Left hindlimb (tissue), 1 donor: ENCODE data around the gene ASB15.
"Not testable (repeated sequence)": the region's sequence is repeated elsewhere in the genome, so short reads cannot be mapped to it uniquely, and the experiment has no call there.

Experiments
- DNase-seq: peaks from one replicate; pipeline ENCODE4 v3.0.0-alpha.2; 2018

ASB15 gene

GRCh38 chr7:123599766-123600165 is 1.9 kb upstream of the ASB15 start:
- DNase-seq, result no peak

DNA sequence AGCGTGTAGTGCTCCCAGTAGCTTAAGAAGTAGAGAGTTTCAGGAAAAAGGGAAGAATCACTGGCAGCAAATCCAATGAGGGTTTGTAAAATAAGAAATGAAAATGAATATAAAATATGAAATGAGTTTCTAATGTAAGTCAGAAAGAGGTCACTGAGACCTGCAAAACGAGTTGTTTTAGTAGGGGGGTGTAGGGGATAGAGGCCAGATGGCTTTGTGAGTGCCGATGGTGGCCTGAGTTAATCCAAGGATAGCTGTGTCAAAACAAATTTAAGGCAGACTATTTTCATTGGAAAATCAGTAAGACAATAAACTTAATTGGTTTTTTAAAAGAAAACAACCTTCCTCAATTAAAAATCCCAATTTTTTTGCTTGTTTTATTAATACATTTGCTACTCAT is 745 bp upstream of the ASB15 start:
- DNase-seq, result no peak

DNA sequence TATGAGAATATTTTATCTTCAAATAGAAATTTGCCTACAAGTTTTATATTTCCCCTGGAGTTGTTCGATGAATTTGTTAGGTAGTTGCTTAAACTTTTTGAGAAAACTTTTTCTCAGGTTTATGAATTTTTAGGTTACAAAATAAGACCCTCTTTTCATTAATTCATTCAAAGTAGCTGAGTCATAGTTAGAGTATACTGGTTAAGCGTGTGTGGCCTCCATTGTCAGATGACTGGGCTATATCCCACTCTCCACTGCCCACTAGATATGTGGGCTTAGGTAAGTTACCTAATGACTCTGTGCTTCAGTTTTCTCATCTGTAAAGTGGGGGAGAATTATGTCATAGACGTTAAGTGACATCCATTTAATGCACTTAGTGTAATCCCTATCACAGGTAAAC is 1.0 kb downstream of the ASB15 start:
- no peak for DNase-seq

DNA sequence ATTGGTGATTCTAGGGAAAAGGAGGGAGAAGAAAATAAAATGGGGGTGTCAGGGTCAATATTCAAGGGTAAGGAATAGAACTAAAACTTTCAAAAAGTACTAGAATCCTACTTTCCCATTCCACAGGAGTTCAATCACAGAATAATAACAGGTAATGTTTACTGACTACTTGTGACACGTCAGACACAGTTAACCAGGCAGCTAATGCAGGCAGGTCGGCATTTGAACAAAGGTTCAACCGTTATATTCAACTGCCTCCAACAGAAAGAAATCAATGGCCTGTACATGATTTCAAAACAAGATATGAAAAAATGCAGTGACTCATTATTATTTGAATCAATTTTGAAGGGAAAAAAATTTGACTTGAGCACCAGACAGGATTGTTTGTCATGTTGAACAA is 3.1 kb downstream of the ASB15 start:
- no peak for DNase-seq

DNA sequence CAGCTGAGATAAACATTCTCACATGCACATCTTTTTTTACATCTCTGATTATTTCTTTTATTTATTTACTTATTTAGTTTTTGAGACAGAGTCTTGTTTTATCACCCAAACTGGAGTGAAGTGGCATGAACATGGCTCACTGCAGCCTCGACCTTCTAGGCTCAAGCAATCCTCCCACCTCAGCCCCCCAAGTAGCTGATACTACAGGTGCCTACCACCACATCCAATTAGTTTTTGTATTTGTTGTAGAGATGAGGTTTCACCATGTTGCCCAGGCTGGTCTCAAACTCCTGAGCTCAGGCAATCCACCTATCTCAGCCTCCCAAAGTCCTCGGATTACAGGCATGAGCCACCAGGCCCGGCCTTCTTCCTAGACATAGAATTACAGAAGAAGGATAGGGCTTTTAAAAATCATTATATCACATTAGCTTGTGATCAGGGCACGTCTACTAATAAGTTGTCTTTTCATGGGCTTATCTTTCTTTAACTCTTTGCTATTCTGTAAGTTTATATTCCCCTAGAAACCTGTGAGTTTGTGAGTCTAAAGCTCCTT is 5.9 kb downstream of the ASB15 start:
- no peak for DNase-seq

DNA sequence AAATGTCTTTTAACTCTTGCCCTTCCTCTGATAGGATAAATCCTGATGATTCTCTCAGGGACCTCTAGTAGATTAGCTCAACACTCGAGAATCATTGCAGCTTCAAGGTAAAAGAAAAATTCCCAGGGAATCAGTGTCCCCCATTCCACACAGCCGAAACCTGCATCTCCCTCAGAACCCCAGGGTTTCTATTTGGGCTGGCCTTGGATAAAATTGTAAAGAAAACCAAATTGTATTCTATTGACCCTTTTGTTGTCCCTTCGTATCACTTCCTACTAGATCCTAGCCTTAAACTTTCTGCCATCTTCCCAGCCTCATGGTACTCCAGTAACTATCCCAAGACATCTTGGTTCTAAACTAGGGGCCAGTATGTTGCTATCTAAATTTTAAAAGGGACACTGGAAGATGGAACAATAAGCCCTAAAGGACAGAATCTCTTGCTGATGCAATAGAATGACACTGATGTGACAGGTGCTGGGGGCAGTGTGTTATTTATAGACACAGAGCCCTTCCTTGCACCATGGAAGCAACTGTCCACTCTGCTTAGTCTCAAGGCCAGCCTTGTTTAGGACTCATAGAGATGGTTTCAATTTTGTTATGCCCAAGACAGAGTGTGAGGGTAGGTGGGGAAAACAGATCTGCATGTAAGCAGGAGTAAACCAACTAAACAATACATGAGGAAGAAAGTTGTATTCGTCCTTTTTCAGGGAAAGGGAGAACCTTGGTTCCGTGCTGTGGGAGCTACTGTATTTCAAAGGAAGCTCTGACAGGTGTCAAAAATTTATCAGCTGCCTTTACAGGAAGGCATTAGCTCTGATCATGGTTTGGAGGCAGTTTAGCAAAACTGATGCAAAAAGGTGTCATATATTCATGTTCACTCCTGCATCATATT is 7.6 kb downstream of the ASB15 start:
- DNase-seq, result no peak

GRCh38 chr7:123609883-123610239 is 8.2 kb downstream of the ASB15 start:
- DNase-seq, result no peak

GRCh38 chr7:123612024-123612423 is 10.4 kb downstream of the ASB15 start:
- DNase-seq, result no peak

DNA sequence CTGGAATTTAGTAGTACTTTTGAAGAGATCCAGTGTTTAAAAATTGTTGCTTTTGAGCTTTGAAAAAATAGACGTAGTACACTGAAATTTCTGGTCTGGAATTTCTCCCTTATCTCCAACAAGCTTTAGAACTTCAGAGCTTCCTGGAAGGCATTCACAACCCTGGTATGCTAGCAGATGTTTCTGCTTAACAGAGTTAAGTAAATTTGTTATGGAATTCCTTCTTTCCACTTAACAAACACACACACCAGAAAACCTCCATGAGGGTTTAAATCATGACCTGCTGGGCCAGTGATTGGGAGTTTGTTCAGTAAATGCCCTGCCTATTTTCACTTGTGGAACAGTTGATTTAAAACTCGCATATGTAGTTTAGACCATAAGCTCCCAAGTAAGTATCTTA is 13.7 kb downstream of the ASB15 start:
- no peak for DNase-seq

- no peak for DNase-seq
Measured at GRCh38 chr7:123616223-123616622, 14.6 kb downstream of the ASB15 start.

DNA sequence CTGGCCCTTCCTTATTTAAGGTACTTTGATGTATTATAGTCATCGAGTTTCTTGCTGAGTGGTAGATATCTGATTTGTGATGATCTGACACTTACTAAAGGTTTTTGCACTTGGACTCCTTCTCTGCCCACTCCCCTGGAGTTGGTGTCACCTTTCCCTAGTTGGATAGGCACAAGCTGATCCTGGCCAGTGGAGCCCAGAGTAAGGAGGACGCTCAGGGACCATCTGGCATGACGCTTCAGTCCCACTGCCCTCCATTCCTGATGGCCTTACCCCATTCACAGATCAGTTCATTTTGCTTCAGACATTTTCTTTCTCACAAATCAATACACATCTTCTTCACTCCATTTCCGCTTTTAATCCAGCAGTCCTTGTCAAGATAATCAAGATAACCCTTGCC is 20.1 kb downstream of the ASB15 start:
- DNase-seq, result no peak

GRCh38 chr7:123622660-123623386 is 21.2 kb downstream of the ASB15 start:
- DNase-seq, result no peak

- no peak for DNase-seq
Measured at GRCh38 chr7:123624527-123625183, 23.0 kb downstream of the ASB15 start.

DNA sequence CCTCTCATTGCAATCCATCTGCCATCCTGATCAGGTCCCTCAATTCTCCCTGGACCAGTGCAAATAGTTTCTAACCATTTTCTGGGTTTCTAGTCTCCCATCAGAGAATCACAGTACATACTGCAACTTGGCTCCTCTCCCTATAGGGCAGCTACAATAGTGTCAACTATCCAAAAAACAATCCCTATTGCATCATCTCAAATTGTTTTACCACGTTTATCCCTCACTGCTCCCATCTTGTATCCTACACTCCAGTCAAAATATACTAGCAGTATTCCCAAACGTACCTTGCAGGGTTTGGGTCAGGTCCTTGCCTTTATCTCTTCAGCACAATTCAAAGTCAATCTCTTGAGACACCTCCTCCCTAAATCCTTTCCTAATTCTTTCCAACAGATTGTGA is 23.6 kb downstream of the ASB15 start:
- DNase-seq, result no peak

DNA sequence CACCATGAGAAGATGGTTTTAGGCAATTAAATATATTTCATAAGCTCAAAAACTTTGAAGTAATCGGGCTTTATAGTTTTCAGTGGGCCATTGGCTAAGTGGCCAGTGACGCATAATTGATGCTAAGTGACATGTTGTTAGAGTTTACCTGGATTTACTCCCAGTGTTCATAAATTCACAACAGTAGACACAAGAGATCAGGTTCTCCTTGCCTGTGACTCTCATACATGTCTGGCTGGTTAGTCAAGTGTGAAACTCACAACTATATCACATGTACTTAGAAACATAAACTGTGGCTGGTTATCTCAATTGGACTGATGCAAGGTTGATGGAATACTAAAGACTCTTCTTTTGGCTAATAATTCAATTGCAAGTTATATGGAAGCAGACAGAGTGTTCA is 26.2 kb downstream of the ASB15 start:
- no peak for DNase-seq

GRCh38 chr7:123628829-123629228 is 27.2 kb downstream of the ASB15 start:
- DNase-seq, result no peak

GRCh38 chr7:123629281-123629680 is 27.7 kb downstream of the ASB15 start:
- no peak for DNase-seq

DNA sequence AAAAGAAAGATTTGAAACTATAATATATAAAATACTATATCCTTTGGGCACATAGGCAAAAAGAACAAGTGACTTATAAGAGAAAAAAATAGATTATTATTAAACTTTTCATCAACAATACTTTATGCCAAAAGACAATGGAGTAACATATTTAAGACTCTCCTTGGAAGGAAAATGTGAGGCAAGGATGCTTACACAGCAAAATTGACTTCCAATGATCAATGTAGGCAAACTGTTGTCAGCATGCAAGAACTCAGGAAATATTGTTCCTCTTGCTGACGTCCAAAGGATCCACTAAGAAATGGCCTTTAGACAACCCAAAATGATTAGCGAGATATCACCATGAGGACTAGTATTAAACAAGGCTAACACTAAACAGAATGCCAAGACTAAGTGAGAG is 31.2 kb downstream of the ASB15 start:
- DNase-seq, result no peak

DNA sequence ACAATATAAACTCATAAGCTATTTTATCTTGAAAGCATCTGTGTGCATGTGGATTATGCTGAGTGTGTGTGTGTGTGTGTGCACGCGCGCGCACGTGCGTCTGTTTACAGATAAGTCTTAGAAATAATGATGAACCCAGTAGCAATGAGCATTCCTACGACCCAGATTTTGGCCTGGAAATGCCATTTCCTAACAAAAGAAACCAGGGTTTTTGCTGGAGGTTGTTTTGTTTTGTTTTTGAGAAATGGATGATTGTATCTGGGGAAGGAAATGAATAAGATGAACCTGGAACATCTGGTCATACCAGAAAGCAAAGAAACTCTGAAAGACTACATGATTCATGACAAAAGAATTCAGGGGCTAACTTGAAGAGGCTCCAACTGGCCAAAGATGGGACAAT is 31.9 kb downstream of the ASB15 start:
- no peak for DNase-seq

DNA sequence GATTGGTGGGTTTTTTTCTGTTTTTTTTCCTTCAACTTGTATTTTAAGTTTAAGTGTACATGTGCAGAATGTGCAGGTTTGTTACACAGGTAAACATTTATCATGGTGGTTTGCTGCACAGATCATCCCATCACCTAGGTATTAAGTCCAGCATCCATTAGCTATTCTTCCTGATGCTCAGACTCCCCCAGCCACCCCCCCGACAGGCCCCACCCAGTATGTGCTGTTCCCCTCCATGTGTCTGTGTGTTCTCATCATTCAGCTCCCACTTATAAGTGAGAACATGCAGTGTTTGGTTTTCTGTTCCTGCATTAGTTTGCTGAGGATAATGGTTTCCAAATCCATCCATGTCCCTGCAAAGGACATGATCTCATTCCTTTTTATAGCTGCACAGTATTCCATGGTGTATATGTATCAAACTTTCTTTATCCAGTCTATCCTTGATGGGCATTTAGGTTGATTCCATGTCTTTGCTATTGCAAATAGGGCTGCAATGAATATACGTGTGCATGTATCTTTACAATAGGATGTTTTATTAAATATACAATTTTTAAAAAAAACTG is 32.5 kb downstream of the ASB15 start:
- DNase-seq, result not testable (repeated sequence)

DNA sequence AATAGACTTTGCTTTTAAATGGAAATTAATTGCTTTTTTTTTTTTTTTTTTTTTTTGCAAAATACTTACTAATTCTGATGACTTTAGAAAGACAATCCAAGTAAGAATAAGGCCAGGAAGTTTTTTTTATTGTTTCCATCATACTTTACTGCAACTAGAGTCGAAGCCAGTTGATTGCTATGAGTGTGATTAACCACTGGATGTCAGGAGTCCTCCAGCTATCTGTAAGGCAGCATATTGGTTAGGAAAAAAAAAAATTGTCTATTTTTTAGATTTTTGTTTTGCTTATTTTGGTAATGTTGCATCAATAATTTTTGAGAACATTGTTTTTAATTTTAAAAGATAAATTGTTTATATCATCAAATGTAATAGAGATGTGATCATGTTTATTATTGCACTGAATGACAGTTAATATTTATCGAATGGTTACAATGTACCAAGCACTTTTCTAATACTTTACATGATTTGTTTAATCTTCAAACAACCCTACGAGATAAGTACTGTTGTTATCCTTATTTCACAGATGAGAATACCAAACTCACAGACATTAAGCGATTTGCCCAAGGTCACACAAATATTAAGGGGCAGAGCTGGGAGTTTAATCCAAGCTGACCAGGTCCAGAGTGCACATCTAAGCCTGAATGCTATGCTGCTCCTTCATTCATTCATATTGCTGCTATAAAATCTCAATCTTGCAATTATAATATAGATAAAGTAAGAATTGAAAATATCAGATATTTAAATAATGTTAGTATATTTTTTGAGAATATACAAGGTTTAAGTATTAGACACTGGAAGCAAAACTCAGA is 34.1 kb downstream of the ASB15 start:
- no peak for DNase-seq

- no peak for DNase-seq
Measured at GRCh38 chr7:123637203-123637602, 35.6 kb downstream of the ASB15 start.
